Neural progenitor cell (in vitro differentiated cells): Measurements from ENCODE around the gene PDGFRB. TPM values are rescaled to one million over a fixed set of nuclear protein-coding genes. Genes with fewer than 3 reads are reported as not detected.

ENCODE experiments used
- DNase-seq: peaks from one replicate; pipeline ENCODE4 v3.0.0-alpha.2; 2016; ENCODE audit warnings: low spot score
- H2AFZ ChIP-seq: fragments of 200-600 bp; sonication (generic); replicated peaks from 2 replicates; pipeline ENCODE4 v1.6.1; 2016; ENCODE audit warnings: antibody characterized with exemption
- H3F3A ChIP-seq: fragments of 200-600 bp; sonication (generic); 2 replicates; pipeline ENCODE4 v1.6.1; 2016; ENCODE audit warnings: antibody characterized with exemption, low read depth
- H3K27ac ChIP-seq: fragments of 200-600 bp; sonication (generic); 2 replicates; pipeline ENCODE4 v1.5.1; 2016; ENCODE audit warnings: mild to moderate bottlenecking
- H3K27me3 ChIP-seq: fragments of 200-600 bp; sonication (generic); 2 replicates; pipeline ENCODE4 v1.6.1; 2016; ENCODE audit warnings: mild to moderate bottlenecking, moderate library complexity
- H3K36me3 ChIP-seq: fragments of 200-600 bp; sonication (generic); 2 replicates; pipeline ENCODE4 v1.5.1; 2016
- H3K4me1 ChIP-seq: fragments of 200-600 bp; sonication (generic); 2 replicates; pipeline ENCODE4 v1.6.1; 2016; ENCODE audit warnings: mixed run types
- H3K4me2 ChIP-seq: fragments of 200-600 bp; sonication (generic); 2 replicates; pipeline ENCODE4 v1.6.1; 2016
- H3K4me3 ChIP-seq: fragments of 200-600 bp; sonication (generic); 2 replicates; pipeline ENCODE4 v1.5.1; 2016
- H3K79me2 ChIP-seq: fragments of 200-600 bp; sonication (generic); 2 replicates; pipeline ENCODE4 v1.6.1; 2016; ENCODE audit warnings: low read depth
- H3K9ac ChIP-seq: fragments of 200-600 bp; sonication (generic); 2 replicates; pipeline ENCODE4 v1.6.1; 2016
- H3K9me3 ChIP-seq: fragments of 200-600 bp; sonication (generic); 2 replicates; pipeline ENCODE4 v1.5.1; 2016; ENCODE audit warnings: low read depth
- H4K20me1 ChIP-seq: fragments of 200-600 bp; sonication (generic); 2 replicates; pipeline ENCODE4 v1.6.1; 2016; ENCODE audit warnings: low read depth
- H3K27ac Mint-ChIP-seq: 3 replicates; pipeline ENCODE4 v1.8.0; 2021; ENCODE audit warnings: mixed read lengths
- H3K27me3 Mint-ChIP-seq: 2 replicates; pipeline ENCODE4 v1.8.0; 2022; ENCODE audit warnings: low read depth, mild to moderate bottlenecking, inconsistent platforms, moderate library complexity, mixed read lengths; ENCODE audit not compliant: insufficient read depth
- H3K36me3 Mint-ChIP-seq: 3 replicates; pipeline ENCODE4 v1.8.0; 2021; ENCODE audit warnings: mixed read lengths
- H3K4me1 Mint-ChIP-seq: 3 replicates; pipeline ENCODE4 v1.8.0; 2021; ENCODE audit warnings: mixed read lengths
- H3K4me3 Mint-ChIP-seq: 3 replicates; pipeline ENCODE4 v1.8.0; 2021; ENCODE audit warnings: mild to moderate bottlenecking, moderate library complexity, mixed read lengths
- H3K9me3 Mint-ChIP-seq: 3 replicates; pipeline ENCODE4 v1.8.0; 2020; ENCODE audit warnings: mixed read lengths
- EZH2 ChIP-seq: fragments of 200-600 bp; sonication (generic); IDR thresholded peaks from 2 replicates; pipeline ENCODE4 v1.6.1; 2017; ENCODE audit warnings: antibody characterized with exemption, mild to moderate bottlenecking, moderate library complexity
- EZH2phosphoT487 ChIP-seq: fragments of 200-600 bp; sonication (generic); IDR thresholded peaks from 2 replicates; pipeline ENCODE4 v1.6.1; 2017; ENCODE audit warnings: antibody characterized with exemption
- total RNA-seq: library from RNA; depleted of rRNA; stranded (reverse); fragments of >200 nt; gene quantifications from 2 replicates; pipeline ENCODE4 v1.2.3, GENCODE V29; 2015; ENCODE audit warnings: low replicate concordance
- TF ChIP-seq, protein P1 (sequence below): fragments of 200-600 bp; sonication (generic); IDR thresholded peaks from 2 replicates; pipeline ENCODE4 v1.5.1; 2017; ENCODE audit warnings: antibody characterized with exemption, mild to moderate bottlenecking

The PDGFRB gene
- total RNA-seq, 1 donor from 2014 or later: 8.9 TPM

- Histone ChIP-seq H3K27me3 (no peaks in the 10 kb centered on the region), H3K79me2 (no peaks in the 10 kb centered on the region), H3K9me3 (no peaks in the 10 kb centered on the region), H3K9ac (no peak overlapping the region), H3F3A (peaks cover 7% of the 10 kb centered on the region), H3K4me1 (peaks cover 58% of the 10 kb centered on the region), H3K27ac (no peak overlapping the region), H3K36me3 (no peaks in the 10 kb centered on the region), H2AFZ (no peak overlapping the region), H3K4me2 (no peak overlapping the region), H4K20me1 (no peaks in the 10 kb centered on the region), H3K4me3 (no peak overlapping the region)
- TF ChIP-seq, protein P1, sequence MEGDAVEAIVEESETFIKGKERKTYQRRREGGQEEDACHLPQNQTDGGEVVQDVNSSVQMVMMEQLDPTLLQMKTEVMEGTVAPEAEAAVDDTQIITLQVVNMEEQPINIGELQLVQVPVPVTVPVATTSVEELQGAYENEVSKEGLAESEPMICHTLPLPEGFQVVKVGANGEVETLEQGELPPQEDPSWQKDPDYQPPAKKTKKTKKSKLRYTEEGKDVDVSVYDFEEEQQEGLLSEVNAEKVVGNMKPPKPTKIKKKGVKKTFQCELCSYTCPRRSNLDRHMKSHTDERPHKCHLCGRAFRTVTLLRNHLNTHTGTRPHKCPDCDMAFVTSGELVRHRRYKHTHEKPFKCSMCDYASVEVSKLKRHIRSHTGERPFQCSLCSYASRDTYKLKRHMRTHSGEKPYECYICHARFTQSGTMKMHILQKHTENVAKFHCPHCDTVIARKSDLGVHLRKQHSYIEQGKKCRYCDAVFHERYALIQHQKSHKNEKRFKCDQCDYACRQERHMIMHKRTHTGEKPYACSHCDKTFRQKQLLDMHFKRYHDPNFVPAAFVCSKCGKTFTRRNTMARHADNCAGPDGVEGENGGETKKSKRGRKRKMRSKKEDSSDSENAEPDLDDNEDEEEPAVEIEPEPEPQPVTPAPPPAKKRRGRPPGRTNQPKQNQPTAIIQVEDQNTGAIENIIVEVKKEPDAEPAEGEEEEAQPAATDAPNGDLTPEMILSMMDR: no peak
- TF ChIP-seq EZH2phosphoT487: no peak
- TF ChIP-seq EZH2: no peak
- Mint-ChIP-seq H3K9me3 (no peaks in the 10 kb centered on the region), H3K36me3 (peaks cover 2% of the 10 kb centered on the region), H3K27ac (peak overlapping the region; percentile 86), H3K27me3 (peaks cover 6% of the 10 kb centered on the region), H3K4me3 (no peak overlapping the region), H3K4me1 (peaks cover 76% of the 10 kb centered on the region)
- DNase-seq: peak; percentile 83
Observed at GRCh38 chr5:150141544-150142184, 14.0 kb downstream of the PDGFRB start.

GRCh38 chr5:150140830-150141229 lies 14.8 kb downstream of the PDGFRB start:
- Mint-ChIP-seq H3K27ac (no peak overlapping the region), H3K4me3 (no peak overlapping the region), H3K4me1 (peaks cover 73% of the 10 kb centered on the region), H3K36me3 (peaks cover under 1% of the 10 kb centered on the region), H3K27me3 (peaks cover 6% of the 10 kb centered on the region), H3K9me3 (no peaks in the 10 kb centered on the region)
- no peak overlapping the region for H3K27ac ChIP-seq
- H3K4me2 ChIP-seq: no peak overlapping the region
- peaks cover 66% of the 10 kb centered on the region for H3K4me1 ChIP-seq
- no peak overlapping the region for H3K9ac ChIP-seq
- H3K4me3 ChIP-seq: no peak overlapping the region
- TF ChIP-seq EZH2: no peak
- TF ChIP-seq, protein P1: no peak
- TF ChIP-seq EZH2phosphoT487: no peak
- no peaks in the 10 kb centered on the region for H3K27me3 ChIP-seq
- H3K79me2 ChIP-seq: no peaks in the 10 kb centered on the region
- H2AFZ ChIP-seq: no peak overlapping the region
- H3F3A ChIP-seq: peaks cover 7% of the 10 kb centered on the region
- no peak for DNase-seq
- no peaks in the 10 kb centered on the region for H4K20me1 ChIP-seq
- H3K9me3 ChIP-seq: no peaks in the 10 kb centered on the region
- no peaks in the 10 kb centered on the region for H3K36me3 ChIP-seq

- Histone ChIP-seq H3K4me2 (peak overlapping the region; percentile 67), H3K9ac (no peak overlapping the region), H3K36me3 (no peaks in the 10 kb centered on the region), H4K20me1 (no peaks in the 10 kb centered on the region), H3K27me3 (no peaks in the 10 kb centered on the region), H3K79me2 (no peaks in the 10 kb centered on the region), H3K9me3 (no peaks in the 10 kb centered on the region), H2AFZ (no peak overlapping the region), H3F3A (peaks cover 7% of the 10 kb centered on the region), H3K4me1 (peaks cover 61% of the 10 kb centered on the region), H3K4me3 (no peak overlapping the region), H3K27ac (no peak overlapping the region)
- Mint-ChIP-seq H3K36me3 (no peaks in the 10 kb centered on the region), H3K4me3 (no peak overlapping the region), H3K27me3 (peaks cover 10% of the 10 kb centered on the region), H3K9me3 (no peaks in the 10 kb centered on the region), H3K27ac (peak overlapping the region; percentile 91), H3K4me1 (peaks cover 78% of the 10 kb centered on the region)
- no peak for DNase-seq
- TF ChIP-seq, protein P1: no peak
- TF ChIP-seq EZH2: no peak
- TF ChIP-seq EZH2phosphoT487: no peak
Observed at GRCh38 chr5:150139334-150139733, 16.3 kb downstream of the PDGFRB start.
